ENCODE results near the gene ACTN4.

- TF ChIP-seq CTCF (conservative IDR thresholded peaks at IDR 0.05; ENCODE audit: low read length) (no peak), EZH2phosphoT487 (IDR thresholded peaks at IDR 0.05; ENCODE audit: borderline replicate concordance) (no peak)
Observed at GRCh38 chr19:38719761-38720558, 72.5 kb downstream of the ACTN4 start.
